ENCODE measurements around the gene ASTN2.

ASTN2 gene

DNA sequence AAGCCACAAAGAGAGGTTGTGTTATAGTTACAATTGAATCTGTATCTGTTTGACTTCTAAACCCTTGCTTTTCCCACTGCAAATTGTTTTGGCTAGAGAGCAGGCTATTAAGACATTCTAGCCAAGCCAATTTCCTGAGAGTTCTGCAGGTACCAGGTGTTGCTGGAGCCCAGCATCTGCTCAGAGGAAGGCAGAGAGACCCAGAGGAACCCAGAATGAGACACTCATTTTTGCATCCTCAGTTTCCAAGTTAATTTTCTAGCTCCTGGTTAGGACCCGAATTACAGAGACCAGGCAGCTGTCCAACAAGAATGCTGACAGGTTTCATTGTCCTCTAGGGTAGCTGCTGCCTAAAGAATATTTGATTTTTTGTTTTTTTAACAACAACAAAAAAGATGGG, 461.6 kb downstream of the ASTN2 start:
- Histone ChIP-seq H3K27ac (ENCODE audit: low read depth, low read length) (no peak overlapping the region), H4K20me1 (ENCODE audit: control insufficient read depth, insufficient read depth, low read depth, low read length) (no peaks in the 10 kb centered on the region), H3K36me3 (ENCODE audit: control insufficient read depth, low read length) (no peaks in the 10 kb centered on the region), H3K27me3 (ENCODE audit: control insufficient read depth, low read length) (no peaks in the 10 kb centered on the region), H3K9me2 (replicated peaks; ENCODE audit: control insufficient read depth, low read length) (no peaks in the 10 kb centered on the region), H3K4me2 (ENCODE audit: low read length) (no peak overlapping the region), H3K4me1 (ENCODE audit: control insufficient read depth, low read length) (peaks cover 4% of the 10 kb centered on the region), H3K79me2 (ENCODE audit: control insufficient read depth, low read length) (no peaks in the 10 kb centered on the region), H3F3A (ENCODE audit: control insufficient read depth, insufficient read depth) (no peaks in the 10 kb centered on the region), H3K4me3 (ENCODE audit: low read length) (no peak overlapping the region), H3K9me3 (ENCODE audit: control insufficient read depth, insufficient read depth, low read length) (no peaks in the 10 kb centered on the region)
- TF ChIP-seq EZH2phosphoT487 (IDR thresholded peaks at IDR 0.05; ENCODE audit: borderline replicate concordance, low read length) = no peak
- TF ChIP-seq, protein P1, sequence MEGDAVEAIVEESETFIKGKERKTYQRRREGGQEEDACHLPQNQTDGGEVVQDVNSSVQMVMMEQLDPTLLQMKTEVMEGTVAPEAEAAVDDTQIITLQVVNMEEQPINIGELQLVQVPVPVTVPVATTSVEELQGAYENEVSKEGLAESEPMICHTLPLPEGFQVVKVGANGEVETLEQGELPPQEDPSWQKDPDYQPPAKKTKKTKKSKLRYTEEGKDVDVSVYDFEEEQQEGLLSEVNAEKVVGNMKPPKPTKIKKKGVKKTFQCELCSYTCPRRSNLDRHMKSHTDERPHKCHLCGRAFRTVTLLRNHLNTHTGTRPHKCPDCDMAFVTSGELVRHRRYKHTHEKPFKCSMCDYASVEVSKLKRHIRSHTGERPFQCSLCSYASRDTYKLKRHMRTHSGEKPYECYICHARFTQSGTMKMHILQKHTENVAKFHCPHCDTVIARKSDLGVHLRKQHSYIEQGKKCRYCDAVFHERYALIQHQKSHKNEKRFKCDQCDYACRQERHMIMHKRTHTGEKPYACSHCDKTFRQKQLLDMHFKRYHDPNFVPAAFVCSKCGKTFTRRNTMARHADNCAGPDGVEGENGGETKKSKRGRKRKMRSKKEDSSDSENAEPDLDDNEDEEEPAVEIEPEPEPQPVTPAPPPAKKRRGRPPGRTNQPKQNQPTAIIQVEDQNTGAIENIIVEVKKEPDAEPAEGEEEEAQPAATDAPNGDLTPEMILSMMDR (IDR thresholded peaks at IDR 0.05; ENCODE audit: low read depth, low read length, poor library complexity, severe bottlenecking) = no peak

DNA sequence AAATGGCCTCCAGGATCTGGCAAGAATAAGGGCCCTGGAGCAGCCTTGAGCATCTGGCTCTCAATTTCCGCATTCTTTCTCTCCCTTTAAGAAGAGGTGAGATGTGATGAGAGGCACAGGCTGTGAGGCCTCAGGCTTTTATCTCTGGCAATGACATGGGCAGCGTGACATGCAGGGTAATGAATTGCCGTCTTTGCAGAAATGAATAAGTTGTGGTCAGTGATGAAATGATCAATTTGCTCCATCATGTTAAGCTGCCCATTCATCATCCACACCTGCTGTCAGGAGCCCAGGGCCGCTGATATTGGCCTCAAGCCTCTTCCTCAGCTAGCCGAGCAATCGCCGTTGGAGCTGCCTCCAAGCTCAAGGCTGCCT, 462.4 kb downstream of the ASTN2 start:
- Histone ChIP-seq H3K27me3 (ENCODE audit: control insufficient read depth, low read length) (no peaks in the 10 kb centered on the region), H3K79me2 (ENCODE audit: control insufficient read depth, low read length) (no peaks in the 10 kb centered on the region), H3K4me2 (ENCODE audit: low read length) (no peak overlapping the region), H3K4me3 (ENCODE audit: low read length) (no peak overlapping the region), H3K9me2 (replicated peaks; ENCODE audit: control insufficient read depth, low read length) (no peaks in the 10 kb centered on the region), H3F3A (ENCODE audit: control insufficient read depth, insufficient read depth) (no peaks in the 10 kb centered on the region), H3K27ac (ENCODE audit: low read depth, low read length) (no peak overlapping the region), H4K20me1 (ENCODE audit: control insufficient read depth, insufficient read depth, low read depth, low read length) (no peaks in the 10 kb centered on the region), H3K9me3 (ENCODE audit: control insufficient read depth, insufficient read depth, low read length) (no peaks in the 10 kb centered on the region), H3K4me1 (ENCODE audit: control insufficient read depth, low read length) (no peaks in the 10 kb centered on the region), H3K36me3 (ENCODE audit: control insufficient read depth, low read length) (no peaks in the 10 kb centered on the region)
- TF ChIP-seq, protein P1 (IDR thresholded peaks at IDR 0.05; ENCODE audit: low read depth, low read length, poor library complexity, severe bottlenecking) = no peak
- TF ChIP-seq EZH2phosphoT487 (IDR thresholded peaks at IDR 0.05; ENCODE audit: borderline replicate concordance, low read length) = no peak

DNA sequence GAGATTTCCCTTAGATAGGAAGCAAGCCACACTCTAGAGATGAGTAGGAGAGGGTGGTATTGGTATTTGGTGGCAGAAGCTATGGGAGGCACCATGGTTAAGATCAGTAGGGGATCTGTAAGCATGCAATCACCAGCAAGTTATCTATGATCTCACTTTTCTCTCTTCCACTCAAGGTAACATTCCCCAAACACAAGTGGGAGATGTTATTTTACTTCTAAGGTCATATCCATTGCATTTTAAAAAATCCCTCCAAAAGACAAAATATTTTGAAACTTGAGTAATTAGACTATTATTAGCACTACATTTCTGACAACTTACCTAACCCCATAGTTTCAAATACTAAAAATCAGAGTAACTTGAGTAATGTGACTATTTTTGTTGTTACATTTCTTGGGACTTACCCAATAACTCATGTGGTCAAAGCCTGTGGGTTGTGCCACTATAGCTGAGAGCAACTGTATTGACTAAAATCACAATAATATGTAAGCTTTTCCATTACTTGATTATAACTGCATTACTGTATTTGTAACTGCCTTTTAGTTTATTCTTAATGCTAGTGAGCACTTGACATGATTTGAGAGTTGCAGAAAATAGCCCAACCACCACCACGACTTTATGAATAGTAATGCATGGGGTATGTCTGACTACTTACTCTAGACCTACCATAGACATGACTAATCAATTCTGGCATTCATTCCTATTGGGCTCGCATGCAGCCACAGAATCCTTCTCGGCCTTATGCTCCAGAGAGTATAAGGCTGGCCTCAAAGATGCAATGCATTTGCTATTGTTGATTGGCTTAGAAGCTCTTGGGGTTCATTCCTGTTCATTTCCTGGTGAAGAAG, 463.0 kb downstream of the ASTN2 start:
- no peaks in the 10 kb centered on the region for H3K9me2 ChIP-seq (replicated peaks; ENCODE audit: control insufficient read depth, low read length)
- no peaks in the 10 kb centered on the region for H3K79me2 ChIP-seq (ENCODE audit: control insufficient read depth, low read length)
- H3K4me3 ChIP-seq (ENCODE audit: low read length) = no peak overlapping the region
- no peaks in the 10 kb centered on the region for H3K9me3 ChIP-seq (ENCODE audit: control insufficient read depth, insufficient read depth, low read length)
- H3K27ac ChIP-seq (ENCODE audit: low read depth, low read length) = no peak overlapping the region
- H3K4me2 ChIP-seq (ENCODE audit: low read length) = no peak overlapping the region
- H3K4me1 ChIP-seq (ENCODE audit: control insufficient read depth, low read length) = no peaks in the 10 kb centered on the region; the same call in 1 of the 2 replicates
- no peaks in the 10 kb centered on the region for H3K27me3 ChIP-seq (ENCODE audit: control insufficient read depth, low read length)
- no peaks in the 10 kb centered on the region for H3K36me3 ChIP-seq (ENCODE audit: control insufficient read depth, low read length)
- TF ChIP-seq EZH2phosphoT487 (IDR thresholded peaks at IDR 0.05; ENCODE audit: borderline replicate concordance, low read length) = no peak
- TF ChIP-seq, protein P1 (IDR thresholded peaks at IDR 0.05; ENCODE audit: low read depth, low read length, poor library complexity, severe bottlenecking) = no peak
- H4K20me1 ChIP-seq (ENCODE audit: control insufficient read depth, insufficient read depth, low read depth, low read length) = no peaks in the 10 kb centered on the region
- H3F3A ChIP-seq (ENCODE audit: control insufficient read depth, insufficient read depth) = no peaks in the 10 kb centered on the region

Measured in DOHH2 (cell line).